HG02759 (cell line): ENCODE results near the gene GABBR2.

Experiments used
- ATAC-seq: cut with Tn5 transposase; IDR thresholded peaks from one replicate; pipeline ENCODE4 v1.9.1; 2021; ENCODE audit warnings: mild to moderate bottlenecking, moderate library complexity; ENCODE audit not compliant: unreplicated experiment

Gene GABBR2

GRCh38 chr9:98361645-98362044, 347.1 kb downstream of the GABBR2 start:
- ATAC-seq, result no peak

GRCh38 chr9:98360176-98360708, 348.5 kb downstream of the GABBR2 start:
- ATAC-seq, result no peak

GRCh38 chr9:98359569-98359968, 349.2 kb downstream of the GABBR2 start:
- no peak for ATAC-seq

DNA sequence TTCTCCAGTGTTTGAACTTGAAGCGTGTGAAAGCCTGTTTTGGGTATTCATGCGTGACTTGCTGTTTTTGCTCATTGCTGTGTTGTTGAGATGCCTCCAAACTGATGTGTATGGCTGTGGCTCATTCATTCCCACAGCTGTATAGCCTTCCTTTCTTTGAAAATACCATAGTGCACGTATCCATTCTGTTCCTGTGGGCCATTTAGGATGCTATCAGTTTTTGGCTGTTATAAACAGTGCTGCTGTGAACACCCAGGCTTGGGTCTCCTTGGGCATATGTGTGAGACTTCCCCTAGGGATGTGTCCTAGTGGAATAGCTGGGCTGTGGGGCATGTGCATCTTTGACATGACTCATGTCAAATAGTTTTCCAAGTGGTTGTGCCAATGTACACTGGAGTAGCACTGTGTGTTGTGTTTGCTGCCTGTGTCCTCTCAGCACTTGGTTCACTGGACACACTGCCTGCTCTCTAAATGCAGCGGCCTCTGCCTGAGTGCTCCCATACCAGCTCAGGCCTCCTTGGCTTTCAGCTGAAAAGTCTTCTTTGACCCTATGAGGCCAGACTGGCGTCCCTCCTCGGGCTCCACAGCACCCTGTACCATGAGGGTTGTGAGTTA, 350.7 kb downstream of the GABBR2 start:
- ATAC-seq, result no peak

DNA sequence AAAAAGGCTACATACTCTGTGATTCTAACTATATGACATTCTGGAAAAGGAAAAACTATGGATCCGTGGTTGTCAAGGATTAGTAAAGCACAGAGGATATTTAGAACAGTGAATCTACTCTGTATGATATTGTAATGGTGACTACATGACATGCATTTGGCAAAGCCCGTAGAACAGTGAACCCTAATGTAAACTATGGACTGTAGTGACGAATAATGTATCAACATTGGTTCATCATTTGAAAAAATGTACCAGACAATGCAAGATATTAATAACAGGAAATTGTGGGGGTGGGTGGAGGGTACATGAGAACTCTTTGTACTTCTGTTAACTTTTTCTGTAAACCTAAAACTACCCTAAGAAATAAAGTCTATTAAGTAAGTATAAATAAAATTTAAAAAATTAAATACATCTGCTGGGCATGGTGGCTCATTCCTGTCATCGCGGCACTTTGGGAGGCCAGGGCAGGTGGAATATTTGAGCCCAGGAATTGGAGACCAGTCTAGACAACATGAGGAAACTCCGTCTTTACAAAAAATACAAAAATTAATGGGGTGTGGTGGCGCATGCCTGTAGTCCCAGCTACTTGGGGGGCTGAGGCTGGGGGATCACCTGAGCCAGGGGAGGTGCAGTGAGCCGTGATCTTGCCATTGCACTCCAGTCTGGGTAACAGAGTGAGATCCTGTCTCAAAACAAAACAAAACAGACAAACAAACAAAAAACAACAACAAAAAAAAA, 351.6 kb downstream of the GABBR2 start:
- ATAC-seq, result no peak

DNA sequence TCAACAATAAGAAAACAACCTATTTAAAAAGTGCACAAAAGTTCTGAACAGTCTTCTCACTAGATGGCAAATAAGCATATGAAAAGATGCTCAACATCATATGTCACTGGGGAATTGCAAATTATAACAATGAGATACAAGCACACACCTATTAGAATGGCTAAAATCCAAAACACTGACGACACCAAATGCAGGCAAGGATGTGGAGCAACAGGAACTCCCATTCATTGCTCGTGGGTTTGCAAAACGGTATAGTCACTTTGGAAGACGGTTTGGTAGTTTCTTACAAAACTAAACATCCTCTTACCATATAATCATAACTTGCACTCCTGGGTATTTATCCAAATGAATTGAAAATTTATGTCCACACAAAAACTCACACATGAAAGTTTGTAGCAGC, 352.4 kb downstream of the GABBR2 start:
- no peak for ATAC-seq

GRCh38 chr9:98351370-98351769, 357.4 kb downstream of the GABBR2 start:
- no peak for ATAC-seq

- ATAC-seq, result no peak
Observed at GRCh38 chr9:98347642-98348041, 361.1 kb downstream of the GABBR2 start.

DNA sequence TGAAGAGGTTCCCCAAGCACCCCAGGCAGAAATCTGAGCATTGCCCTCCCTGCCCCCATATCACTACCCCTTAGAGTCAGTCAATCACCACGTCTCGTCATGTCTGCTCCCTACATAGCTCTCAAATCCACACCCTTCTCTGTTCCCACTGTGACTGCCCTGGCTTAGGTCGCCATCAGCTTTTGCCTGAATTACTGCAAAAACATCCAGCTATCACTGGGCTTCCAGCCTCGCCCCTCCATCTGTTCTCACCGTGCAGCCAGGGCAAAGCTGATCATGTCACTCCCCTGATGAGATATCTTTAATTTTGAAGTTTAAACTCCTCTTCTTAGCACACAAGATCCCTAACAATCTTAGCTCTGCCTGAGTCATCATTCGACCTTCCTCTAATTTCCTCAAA, 363.7 kb downstream of the GABBR2 start:
- ATAC-seq, result no peak

DNA sequence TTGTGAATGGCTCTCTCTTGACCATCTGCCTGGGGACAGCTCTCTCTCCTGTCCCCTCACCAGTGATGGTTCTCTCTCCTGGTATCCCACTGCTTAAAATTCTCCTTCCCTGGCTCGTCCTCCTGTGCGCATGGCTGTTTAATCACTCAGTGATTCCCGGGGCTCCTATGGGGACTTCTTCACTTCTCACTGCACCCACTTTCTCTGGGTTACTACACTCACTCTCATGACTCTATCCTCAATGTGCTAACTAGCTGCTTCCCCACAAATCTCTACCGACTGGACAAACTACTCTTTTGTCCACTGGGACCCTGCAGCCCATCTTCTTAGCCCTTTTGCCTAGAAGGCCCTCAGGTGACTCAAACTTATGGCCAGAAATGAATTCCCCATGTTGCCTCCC, 364.2 kb downstream of the GABBR2 start:
- ATAC-seq, result no peak

- no peak for ATAC-seq
Observed at GRCh38 chr9:98342820-98343210, 365.9 kb downstream of the GABBR2 start.

DNA sequence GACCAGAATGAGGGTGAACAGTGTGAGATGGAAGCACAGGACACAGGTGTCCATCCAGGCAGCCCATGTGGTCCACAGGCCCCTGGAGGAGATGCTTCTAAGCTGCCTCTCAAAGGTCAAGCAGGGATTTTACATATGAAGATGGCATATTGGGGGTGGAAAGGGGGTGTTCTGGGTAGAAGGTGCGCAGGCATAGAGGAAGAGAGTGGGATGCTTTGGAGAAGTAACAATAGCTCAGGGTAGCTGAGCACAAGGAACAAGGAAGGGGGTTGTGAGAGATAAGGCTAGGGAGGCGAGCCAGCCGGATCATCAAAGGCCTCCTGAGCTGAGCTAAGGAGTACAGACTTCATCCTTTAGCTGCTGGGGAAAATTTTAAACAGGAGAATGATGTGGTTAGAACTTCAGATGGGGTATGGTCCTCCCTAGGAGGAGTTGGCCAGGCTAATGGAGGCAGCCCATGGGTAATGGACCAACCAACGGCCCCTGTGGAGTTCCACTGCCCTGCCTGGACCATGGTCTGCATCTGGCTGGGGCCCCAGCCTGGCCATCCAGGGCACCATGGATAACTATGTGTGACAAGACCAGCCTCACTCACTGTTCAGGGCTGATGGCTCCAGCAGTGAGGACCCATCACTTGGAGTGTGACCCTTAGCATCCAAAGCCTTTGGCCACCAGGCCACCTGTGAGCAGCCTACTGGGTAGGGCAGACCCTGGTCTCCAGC, 366.5 kb downstream of the GABBR2 start:
- ATAC-seq, result no peak

DNA sequence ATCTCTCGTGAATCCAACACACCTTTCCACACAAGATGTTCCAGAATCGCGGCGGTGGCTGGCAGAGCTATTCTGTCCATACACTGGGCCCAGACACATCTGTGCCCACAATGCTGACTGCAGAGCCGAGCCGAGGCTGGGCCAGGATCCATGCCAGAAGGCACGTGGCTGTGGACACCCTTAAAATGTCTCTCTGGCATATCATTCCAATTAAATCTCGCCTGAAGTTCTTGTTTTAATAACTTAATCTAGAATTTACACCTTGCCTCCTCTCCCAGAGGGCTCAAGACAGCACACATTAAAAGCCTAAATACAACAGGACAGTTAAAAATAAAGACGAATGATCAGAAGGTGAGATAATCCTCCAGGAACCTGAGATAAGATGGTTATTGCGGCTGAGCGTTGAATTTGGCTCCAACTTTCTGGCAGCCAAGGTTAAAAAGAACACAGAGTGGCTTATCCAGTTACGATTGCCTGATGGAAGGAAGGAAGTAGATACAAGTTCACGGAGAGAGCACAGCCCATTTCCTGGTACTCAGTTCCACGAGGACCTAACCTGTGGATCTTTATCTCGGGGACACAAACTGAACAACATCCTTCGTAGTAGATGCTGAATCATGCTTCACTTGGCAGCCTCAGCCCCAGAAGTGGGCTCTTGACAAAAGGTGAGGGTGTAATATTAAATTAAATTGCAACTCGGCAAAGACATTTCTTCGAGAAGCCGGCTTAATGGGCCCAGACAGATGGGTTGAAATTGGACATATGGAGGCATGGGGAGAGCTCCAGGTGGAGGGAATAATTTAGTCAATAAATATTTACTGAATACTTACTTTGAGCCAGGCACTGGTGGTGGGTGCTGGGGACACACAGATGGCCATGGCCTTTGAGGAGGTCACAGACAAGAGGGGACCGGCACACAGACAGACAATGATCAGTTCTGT, 367.3 kb downstream of the GABBR2 start:
- ATAC-seq, result no peak

DNA sequence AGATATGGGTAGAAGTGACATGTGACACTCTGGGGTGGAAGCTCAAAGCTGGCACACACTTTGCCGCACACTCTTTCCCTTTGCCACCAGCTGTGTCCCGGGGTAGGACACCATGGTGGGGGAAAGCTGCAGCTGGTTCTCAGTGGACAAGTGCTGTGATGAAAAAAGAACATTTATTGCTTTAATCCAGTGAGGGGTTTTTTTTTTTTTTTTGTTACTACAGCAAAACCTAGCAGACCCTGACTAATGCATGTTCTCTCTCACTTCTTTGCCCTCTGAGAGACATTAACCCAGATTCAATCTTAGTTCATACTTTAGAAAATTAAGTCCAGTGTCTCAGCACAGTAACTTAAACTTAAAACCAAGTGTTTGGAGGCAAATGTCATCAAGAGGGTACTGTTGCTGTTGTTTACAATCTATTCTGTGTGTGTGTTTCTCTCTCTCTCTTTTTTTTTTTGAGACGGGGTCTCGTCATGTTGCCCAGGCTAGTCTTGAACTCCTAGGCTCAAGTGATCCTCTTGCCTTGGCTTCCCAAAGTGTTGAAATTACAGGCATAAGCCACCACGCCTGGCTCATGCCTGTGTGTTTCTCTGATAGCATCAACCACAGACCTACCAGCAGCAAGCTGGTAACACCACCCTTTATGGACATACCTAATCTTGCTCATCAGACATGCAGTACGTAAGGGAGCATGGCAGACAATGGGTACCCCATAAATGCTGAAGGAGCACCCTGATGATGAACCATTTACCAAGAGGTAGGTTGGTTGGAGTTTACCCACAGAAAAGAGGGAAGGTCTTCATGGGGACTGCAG, 368.5 kb downstream of the GABBR2 start:
- no peak for ATAC-seq

DNA sequence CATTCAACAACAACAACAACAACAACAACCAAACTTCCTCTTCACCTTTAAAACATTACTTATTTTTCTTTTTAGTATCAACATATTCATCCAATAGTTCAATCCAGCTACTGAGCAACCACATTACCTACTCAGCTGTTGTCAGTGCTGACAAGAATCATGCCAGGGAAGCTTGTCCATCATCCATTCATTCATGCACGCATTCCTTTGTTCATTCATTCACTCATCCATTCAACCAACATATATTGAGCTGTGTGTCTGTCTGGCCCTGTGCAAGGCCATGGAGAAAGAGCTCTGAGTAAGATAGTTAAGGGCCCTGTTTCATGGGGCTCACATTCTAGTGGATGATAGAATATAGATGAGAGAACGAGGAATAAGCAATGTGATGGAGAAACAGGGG, 373.1 kb downstream of the GABBR2 start:
- ATAC-seq, result no peak

DNA sequence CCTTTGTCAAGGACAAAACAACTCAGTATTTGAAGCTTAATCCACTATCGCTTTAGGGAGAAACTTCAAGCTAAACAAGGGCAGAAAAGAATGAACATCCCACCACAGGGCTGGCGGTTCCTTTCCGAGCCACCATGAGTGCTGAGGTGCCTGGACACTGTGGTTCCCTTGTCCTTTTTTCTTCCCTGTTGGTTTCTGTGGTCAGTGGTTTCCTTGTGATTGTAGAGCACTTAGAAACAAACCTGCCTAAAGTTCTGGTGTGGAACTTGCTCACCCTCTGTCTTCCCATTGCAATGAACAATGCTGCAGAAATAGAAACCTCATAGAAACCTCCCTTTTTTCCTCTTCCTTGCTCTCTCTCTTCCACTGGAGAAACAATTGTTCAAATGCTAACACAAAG, 373.9 kb downstream of the GABBR2 start:
- no peak for ATAC-seq

DNA sequence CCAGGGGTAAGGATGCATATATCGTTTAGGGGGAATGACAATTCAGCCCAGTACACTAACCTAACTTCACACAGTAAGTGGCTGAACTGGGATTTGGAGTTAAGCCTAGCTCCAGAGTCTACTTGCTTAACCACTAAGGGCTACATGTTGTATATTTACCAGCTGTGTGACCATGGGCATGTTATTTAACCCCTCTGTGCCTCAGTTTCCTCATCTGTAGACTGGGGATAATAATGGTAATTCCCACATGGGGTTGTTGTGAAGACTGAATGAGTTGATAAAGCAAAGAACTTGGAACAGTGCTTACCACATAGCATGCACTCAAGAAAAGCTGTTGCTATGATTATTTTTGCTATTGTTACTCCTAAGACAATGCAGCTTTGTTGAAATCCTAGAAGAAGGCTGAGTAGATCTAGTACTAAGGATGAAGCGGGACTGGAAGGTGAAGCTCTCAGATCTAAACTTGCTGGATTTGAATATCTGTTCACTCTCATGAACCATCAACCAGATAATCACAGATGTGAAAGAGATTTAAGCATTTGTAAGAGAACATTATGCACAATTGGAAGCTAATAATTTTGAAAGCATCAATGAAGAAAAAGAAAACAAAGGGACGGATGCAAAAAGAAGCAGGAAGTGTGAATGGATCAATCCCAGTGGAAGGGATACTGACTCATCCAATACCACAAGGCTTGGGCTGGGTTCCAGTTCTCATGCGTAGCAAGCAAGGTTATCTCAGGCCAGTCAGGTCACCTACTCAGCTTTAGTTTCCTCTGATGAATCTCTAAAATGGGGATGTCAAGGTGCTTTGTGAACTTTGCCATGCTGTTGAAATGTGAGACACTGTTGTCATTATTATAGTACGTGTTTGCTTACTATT, 374.8 kb downstream of the GABBR2 start:
- no peak for ATAC-seq

DNA sequence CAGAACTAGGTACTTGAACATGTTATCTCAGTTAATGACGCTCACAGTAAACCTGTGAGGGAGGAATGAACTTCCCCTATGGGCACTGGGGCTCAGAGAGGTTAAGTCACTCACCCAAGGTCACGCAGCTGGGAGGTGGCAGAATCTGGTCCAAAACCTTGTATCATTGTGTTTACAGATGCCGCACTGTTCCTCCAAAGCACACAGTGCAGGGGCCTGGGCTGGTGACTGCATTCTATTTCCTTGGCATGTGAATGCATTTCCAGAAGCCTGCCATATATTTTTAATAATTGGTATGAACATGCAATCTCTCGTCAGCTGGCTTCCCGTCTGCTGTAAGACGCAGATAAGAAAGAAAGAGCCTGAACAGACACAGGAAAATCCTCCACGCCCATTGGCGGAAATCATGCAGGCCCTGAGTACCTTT, 376.3 kb downstream of the GABBR2 start:
- ATAC-seq, result no peak
